B cell (primary cell): ENCODE measurements around the gene RAB6B. TPM values are rescaled to one million over a fixed set of nuclear protein-coding genes. Genes with fewer than 3 reads are reported as not detected.

Source experiments
- ATAC-seq: fragments of 200-7000 bp; cut with Tn5 transposase; one replicate; pipeline ENCODE4 v1.10.0; 2021; ENCODE audit warnings: low read depth, mild to moderate bottlenecking, moderate number of reproducible peaks, moderate library complexity
- CTCF ChIA-PET: fragments of 350-600 bp; sonication (Branson Sonifier 250); formaldehyde crosslinking; loops from one replicate; lab custom pipeline; 2021; ENCODE audit warnings: antibody characterized with exemption, inconsistent platforms; lab: Charles Lee
- POLR2A ChIA-PET: fragments of 350-600 bp; sonication (Branson Sonifier 250); formaldehyde crosslinking; loops from one replicate; lab custom pipeline; 2021; ENCODE audit warnings: antibody characterized with exemption; lab: Charles Lee
- DNase-seq: peaks from one replicate; pipeline ENCODE4 v3.0.0; 2013
- H2AFZ ChIP-seq: 2 replicates; pipeline ENCODE4 v1.6.1; 2012; ENCODE audit warnings: mild to moderate bottlenecking, low read depth, low read length; ENCODE audit not compliant: insufficient read depth, poor library complexity, severe bottlenecking
- H3K27ac ChIP-seq, 2 donors: 1 replicate in 1 of 2; 2 replicates in 1 of 2; pipeline ENCODE4 v1.5.1; 2012 to 2013; ENCODE audit warnings: low read length in 2 of 2, mild to moderate bottlenecking in 2 of 2, moderate library complexity in 1 of 2
- H3K27me3 ChIP-seq, 4 experiments: fragments of 200-600 bp in 1 of 4; sonication (generic) in 1 of 4; replicated peaks in 1 of 4; 1 replicate in 2 of 4; 2 replicates in 2 of 4; pipeline versions ENCODE4 v1.6.1 to v1.7.0; 2013 to 2016; ENCODE audit warnings: low read length in 3 of 4, mild to moderate bottlenecking in 2 of 4, mixed read lengths in 1 of 4, moderate library complexity in 1 of 4; ENCODE audit not compliant: insufficient read depth in 4 of 4, control insufficient read depth in 3 of 4; ENCODE audit errors: control extremely low read depth in 1 of 4
- H3K36me3 ChIP-seq, 2 experiments: replicated peaks in 1 of 2; 1 replicate in 1 of 2; 2 replicates in 1 of 2; pipeline versions ENCODE4 v1.6.1 to v1.7.1; 2013; ENCODE audit warnings: low read length in 1 of 2; ENCODE audit not compliant: insufficient read depth in 2 of 2, control insufficient read depth in 1 of 2; ENCODE audit errors: control extremely low read depth in 1 of 2, extremely low read depth in 1 of 2
- H3K4me1 ChIP-seq, 2 donors: fragments of 200-600 bp in 1 of 2; sonication (generic) in 1 of 2; 1 replicate in 1 of 2; 2 replicates in 1 of 2; pipeline versions ENCODE4 v1.5.1 to v1.6.1; 2013 to 2017; ENCODE audit warnings: low read length in 2 of 2; ENCODE audit not compliant: control insufficient read depth in 2 of 2, insufficient read depth in 2 of 2
- H3K4me2 ChIP-seq: replicated peaks from 2 replicates; pipeline ENCODE3; 2012; ENCODE audit warnings: mild to moderate bottlenecking, low read depth, low read length; ENCODE audit not compliant: poor library complexity, severe bottlenecking
- H3K4me3 ChIP-seq, 5 experiments: fragments of 200-600 bp in 1 of 5; sonication (generic) in 1 of 5; 1 replicate in 3 of 5; 2 replicates in 2 of 5; pipeline versions ENCODE4 v1.5.1 to v1.7.0; 2011 to 2016; ENCODE audit warnings: low read length in 4 of 5, mild to moderate bottlenecking in 4 of 5, low read depth in 2 of 5, control low read depth in 1 of 5, moderate library complexity in 1 of 5; ENCODE audit not compliant: insufficient read depth in 1 of 5; ENCODE audit errors: control extremely low read depth in 1 of 5, extremely low read depth in 1 of 5
- H3K79me2 ChIP-seq: fragments of 200-600 bp; sonication (generic); one replicate; pipeline ENCODE4 v1.6.0; 2016; ENCODE audit warnings: low read length; ENCODE audit not compliant: control insufficient read depth, insufficient read depth
- H3K9ac ChIP-seq: fragments of 200-600 bp; sonication (generic); 2 replicates; pipeline ENCODE4 v1.6.1; 2017; ENCODE audit warnings: mild to moderate bottlenecking, low read length, moderate library complexity
- H3K9me3 ChIP-seq, 3 donors: one replicate each; pipeline versions ENCODE4 v1.6.1 to v1.7.1; 2013; ENCODE audit warnings: low read length in 2 of 3; ENCODE audit not compliant: control insufficient read depth in 2 of 3, insufficient read depth in 1 of 3; ENCODE audit errors: control extremely low read depth in 1 of 3
- H4K20me1 ChIP-seq: 2 replicates; pipeline ENCODE4 v1.6.0; 2012; ENCODE audit warnings: mild to moderate bottlenecking, low read length; ENCODE audit not compliant: insufficient read depth, control insufficient read depth, poor library complexity, severe bottlenecking
- H3K27ac Mint-ChIP-seq: one replicate; pipeline ENCODE4 v1.8.0; 2021; ENCODE audit warnings: mixed read lengths
- H3K27me3 Mint-ChIP-seq: one replicate; pipeline ENCODE4 v1.8.0; 2021; ENCODE audit warnings: mixed read lengths
- H3K4me1 Mint-ChIP-seq: one replicate; pipeline ENCODE4 v1.8.0; 2021; ENCODE audit warnings: mixed read lengths
- H3K4me3 Mint-ChIP-seq: one replicate; pipeline ENCODE4 v1.8.0; 2021; ENCODE audit warnings: mixed read lengths
- H3K9me3 Mint-ChIP-seq: one replicate; pipeline ENCODE4 v1.8.0; 2022; ENCODE audit warnings: mixed read lengths; ENCODE audit not compliant: insufficient read depth
- CTCF ChIP-seq: fragments of 200-600 bp; IDR thresholded peaks from one replicate; pipeline ENCODE4 v1.8.0; 2022; ENCODE audit warnings: antibody characterized with exemption, mild to moderate bottlenecking
- EZH2 ChIP-seq: IDR thresholded peaks from 2 replicates; pipeline ENCODE4 v1.6.1; 2012; ENCODE audit warnings: borderline replicate concordance, low read depth, mild to moderate bottlenecking, moderate library complexity, low read length; ENCODE audit not compliant: insufficient read depth, poor library complexity, severe bottlenecking
- WGBS: methylation state at CpG from one replicate; pipeline ENCODE4 v1.1.5; 2013; ENCODE audit warnings: missing lambda C conversion rate; ENCODE audit not compliant: insufficient coverage; 5-methylcytosine and 5-hydroxymethylcytosine counted together
- intact Hi-C: fragments of 100-400 bp; cut with micrococcal nuclease; formaldehyde crosslinking; loops from one replicate; pipeline ENCODE4 v1.10.0; 2022
- polyA plus RNA-seq: library from polyadenylated mRNA; depleted of rRNA; stranded (reverse); fragments of >200 nt; gene quantifications from 2 replicates; pipeline ENCODE4 v1.2.3, GENCODE V29; 2012
- total RNA-seq, 2 donors: library from RNA; stranded (reverse); fragments of 120-200 nt in 1 of 2; gene quantifications; 1 replicate in 1 of 2; 2 replicates in 1 of 2; pipeline versions ENCODE4 v1.2.3 to v1.2.4, GENCODE V29; 2013 to 2022

The RAB6B gene
- total and polyA plus RNA-seq, 2 donors (not counting 1 experiment from before 2014, with no cell fraction given): not detected

DNA sequence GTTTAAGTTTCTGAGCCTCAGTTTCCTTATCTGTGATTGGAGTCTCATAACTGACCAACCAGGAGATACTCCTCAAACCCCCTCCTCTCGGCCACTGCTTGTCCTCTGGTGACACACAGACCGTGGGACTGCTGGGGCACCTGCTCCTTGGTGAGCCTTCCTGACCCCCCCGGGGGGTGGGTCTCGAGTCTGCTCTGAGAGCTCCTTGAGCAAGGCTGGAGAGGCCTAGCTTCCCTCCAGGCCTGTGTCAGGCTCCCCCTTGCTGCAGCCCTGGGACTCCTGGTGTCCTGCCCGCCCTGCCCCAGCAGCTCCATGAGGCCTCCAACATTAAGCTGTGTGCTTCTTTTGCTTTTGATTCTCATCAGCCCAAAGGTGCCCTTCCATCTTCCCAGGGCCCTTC is 62.4 kb downstream of the RAB6B start:
- Mint-ChIP-seq H3K4me3 (no peak overlapping the region), H3K27ac (no peak overlapping the region), H3K4me1 (no peaks in the 10 kb centered on the region), H3K27me3 (peaks cover 6% of the 10 kb centered on the region), H3K9me3 (no peaks in the 10 kb centered on the region)
- H3K9me3 ChIP-seq: no peaks in the 10 kb centered on the region
- no peak for ATAC-seq
- CTCF ChIA-PET: interaction anchor here (1.4 kb wide), 1 partner anchor 13 kb away, joined by 3 read pairs; no protein-coding TSS in a partner anchor
- no peaks in the 10 kb centered on the region for H4K20me1 ChIP-seq
- no peaks in the 10 kb centered on the region for H3K27me3 ChIP-seq
- POLR2A ChIA-PET: interaction anchor here (0.6 kb wide), 1 partner anchor 350 kb away, joined by 5 read pairs; no protein-coding TSS in a partner anchor
- no peaks in the 10 kb centered on the region for H3K4me1 ChIP-seq
- H3K79me2 ChIP-seq: no peaks in the 10 kb centered on the region
- intact Hi-C loops: no loop called here
- no peak for TF ChIP-seq CTCF
- no peak for TF ChIP-seq EZH2
- no peaks in the 10 kb centered on the region for H3K36me3 ChIP-seq
- no peak overlapping the region for H3K4me2 ChIP-seq
- H3K4me3 ChIP-seq: no peak overlapping the region
- H3K9ac ChIP-seq: no peak overlapping the region
- no peak for DNase-seq
- no peak overlapping the region for H2AFZ ChIP-seq
- no peak overlapping the region for H3K27ac ChIP-seq
- 98% methylated on average over 5 of the region's 5 CpGs for WGBS

DNA sequence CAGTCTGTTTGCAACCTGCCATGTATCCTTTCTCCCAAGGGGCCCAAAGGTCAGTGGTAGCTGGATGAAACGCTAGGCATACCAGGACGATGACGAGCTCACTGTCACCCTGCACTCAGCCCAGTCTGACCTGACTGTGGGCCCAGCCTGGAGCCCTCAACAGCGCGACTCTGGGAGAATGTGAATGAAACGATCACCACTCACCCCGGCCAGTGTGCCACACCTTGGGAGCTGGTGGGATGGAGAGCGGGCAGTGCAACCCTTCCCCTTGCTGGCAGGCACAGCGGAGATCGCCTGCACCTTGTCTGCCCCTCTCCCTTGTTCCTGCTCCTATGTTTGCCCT is 62.9 kb downstream of the RAB6B start:
- no peaks in the 10 kb centered on the region for H3K36me3 ChIP-seq
- H3K9ac ChIP-seq: no peak overlapping the region
- no peak overlapping the region for H3K4me3 ChIP-seq
- H3K4me2 ChIP-seq: no peak overlapping the region
- Mint-ChIP-seq H3K4me1 (no peaks in the 10 kb centered on the region), H3K27me3 (peaks cover 6% of the 10 kb centered on the region), H3K4me3 (no peak overlapping the region), H3K9me3 (no peaks in the 10 kb centered on the region), H3K27ac (no peak overlapping the region)
- intact Hi-C loops: no loop called here
- H3K79me2 ChIP-seq: no peaks in the 10 kb centered on the region
- DNase-seq (no peak), ATAC-seq (no peak)
- no peak overlapping the region for H3K27ac ChIP-seq
- H3K4me1 ChIP-seq: no peaks in the 10 kb centered on the region
- no peaks in the 10 kb centered on the region for H3K27me3 ChIP-seq
- TF ChIP-seq CTCF: no peak
- TF ChIP-seq EZH2: no peak
- no peak overlapping the region for H2AFZ ChIP-seq
- 98% methylated on average over 10 of the region's 10 CpGs for WGBS
- no peaks in the 10 kb centered on the region for H4K20me1 ChIP-seq
- POLR2A ChIA-PET: interaction anchor here (0.6 kb wide), 1 partner anchor 349 kb away, joined by 5 read pairs; no protein-coding TSS in a partner anchor
- no peaks in the 10 kb centered on the region for H3K9me3 ChIP-seq
- CTCF ChIA-PET: interaction anchor here (1.4 kb wide), 1 partner anchor 13 kb away, joined by 3 read pairs; no protein-coding TSS in a partner anchor
